ENCODE results near the gene MKNK2. TPM values are rescaled to one million over a fixed set of nuclear protein-coding genes. Genes with fewer than 3 reads are reported as not detected.
"Not testable (repeated sequence)": the region's sequence is repeated elsewhere in the genome, so short reads cannot be mapped to it uniquely, and the experiment has no call there.

The MKNK2 gene
- total RNA-seq, 1 donor from 2014 or later = 113 TPM

DNA sequence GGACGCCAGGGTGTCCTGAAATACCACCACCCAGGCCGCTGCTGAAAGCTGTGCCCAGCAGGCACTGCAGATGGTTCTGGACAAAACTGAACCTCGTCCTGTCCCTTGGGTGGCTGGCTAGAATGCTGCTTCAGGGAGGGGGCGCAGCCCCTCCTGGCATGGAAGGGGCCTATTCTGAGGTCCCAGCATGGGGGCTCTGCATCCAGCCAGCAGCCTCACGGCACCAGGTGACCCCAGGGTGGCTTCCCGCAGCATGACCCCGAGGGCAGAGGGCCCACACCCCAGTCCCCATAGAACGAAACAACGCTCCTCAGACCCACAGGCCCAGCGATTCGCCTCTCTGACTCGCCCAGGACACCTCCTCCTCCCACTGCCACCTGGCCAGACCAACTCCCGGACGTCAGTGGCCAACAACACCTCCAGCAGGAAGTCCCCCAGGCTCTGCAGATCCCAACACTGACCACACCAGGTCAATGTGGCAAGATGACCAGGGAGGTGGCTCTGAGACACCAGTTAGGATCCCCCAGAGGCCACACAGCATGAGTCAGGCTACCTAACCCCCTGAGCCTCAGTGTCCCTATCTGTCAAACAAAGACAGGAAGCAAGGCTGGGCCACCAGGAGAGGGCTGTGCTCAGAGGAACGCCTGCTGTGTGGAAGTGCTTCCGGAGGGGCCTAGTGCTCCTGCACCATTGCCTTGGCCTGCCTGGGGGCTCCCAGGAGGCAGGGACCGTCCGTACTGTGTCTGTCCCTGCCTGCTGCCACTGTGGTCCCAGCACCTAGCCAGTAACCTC lies 6.1 kb downstream of the MKNK2 start:
- DNase-seq (ENCODE audit: extremely low read depth, low read depth, low spot score) = no peak

- DNase-seq (ENCODE audit: extremely low read depth, low read depth, low spot score) = no peak
These were observed 6.9 kb downstream of the MKNK2 start for GRCh38 chr19:2043961-2044708.

- no peak for DNase-seq (ENCODE audit: extremely low read depth, low read depth, low spot score)
These were observed 7.8 kb downstream of the MKNK2 start for GRCh38 chr19:2043251-2043641.

- DNase-seq (ENCODE audit: extremely low read depth, low read depth, low spot score) = no peak
These were observed 8.4 kb downstream of the MKNK2 start for GRCh38 chr19:2042485-2043250.

- DNase-seq (ENCODE audit: extremely low read depth, low read depth, low spot score) = no peak
These were observed 9.2 kb downstream of the MKNK2 start for GRCh38 chr19:2041683-2042484.

- DNase-seq (ENCODE audit: extremely low read depth, low read depth, low spot score) = no peak
These were observed 9.7 kb downstream of the MKNK2 start for GRCh38 chr19:2041433-2041682.

DNA sequence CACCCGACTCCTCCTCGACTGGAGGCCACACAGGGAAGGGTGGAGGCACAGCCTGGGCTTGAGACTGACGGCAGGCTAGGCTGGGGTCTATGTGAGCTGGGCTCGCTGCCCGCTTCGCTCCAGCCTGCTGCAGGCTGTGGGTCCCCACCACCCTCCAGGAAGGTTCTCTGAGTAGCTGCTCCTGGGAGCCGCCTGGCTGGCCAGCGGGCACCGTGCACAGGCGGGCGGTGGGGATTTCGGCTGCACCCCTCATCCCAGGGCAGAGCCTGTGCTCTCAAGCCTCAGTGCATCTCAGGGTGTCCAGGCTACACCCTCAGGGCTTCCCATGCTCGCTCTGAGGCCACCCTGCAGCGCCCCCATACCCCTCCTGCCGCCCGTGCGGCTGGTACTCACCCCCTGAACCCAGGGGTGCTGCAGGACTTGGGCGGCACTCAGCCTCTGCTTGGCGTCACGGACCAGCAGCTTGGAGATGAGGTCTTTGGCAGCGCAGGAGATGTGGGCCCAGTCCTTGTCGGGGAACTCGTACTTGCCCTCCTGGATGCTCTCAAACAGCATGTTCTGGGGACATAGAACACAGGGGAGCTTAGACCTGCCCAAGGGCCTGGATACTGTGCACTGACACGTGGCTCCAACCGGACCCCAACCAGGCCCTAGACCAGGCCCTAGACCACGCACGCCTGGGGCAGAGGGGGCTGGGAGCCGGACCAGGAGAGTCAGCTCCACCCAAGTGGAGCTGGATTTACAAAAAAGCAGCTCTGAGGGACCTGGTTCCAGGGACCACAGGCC lies 10.2 kb downstream of the MKNK2 start:
- DNase-seq (ENCODE audit: extremely low read depth, low read depth, low spot score) = no peak

DNA sequence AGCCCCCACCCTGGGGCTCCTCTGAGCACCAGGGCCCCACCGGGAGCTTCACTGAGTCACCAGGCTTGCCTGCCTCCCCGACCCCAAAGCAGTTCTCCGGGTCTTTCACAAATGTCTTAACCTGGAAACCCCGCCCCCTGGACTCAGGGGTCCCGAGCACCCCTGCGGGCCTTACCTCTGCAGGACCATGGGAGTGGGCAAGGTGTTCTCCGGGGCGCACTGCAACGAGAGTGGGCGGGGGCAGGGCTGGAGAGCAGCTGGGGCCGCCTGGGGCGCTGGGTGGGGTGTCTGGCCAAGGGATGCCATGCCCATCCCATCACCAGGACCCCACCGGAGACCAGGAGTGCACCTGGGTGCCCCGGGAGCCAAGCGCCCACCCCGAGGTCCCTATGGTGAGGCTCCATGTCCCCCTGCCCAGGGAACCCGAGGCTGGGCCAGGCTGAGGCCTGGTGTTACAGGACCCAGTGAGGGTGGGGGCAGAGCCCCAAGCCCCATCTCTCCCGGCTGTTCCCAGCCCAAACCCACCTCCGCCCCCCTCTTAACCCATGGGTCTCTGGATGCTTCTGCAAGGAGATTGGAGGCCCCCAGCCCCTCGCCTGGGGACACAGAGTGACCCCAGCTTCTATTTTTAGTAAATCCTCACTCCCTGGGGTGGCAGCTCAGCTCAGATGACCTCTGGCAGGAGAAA lies 10.9 kb downstream of the MKNK2 start:
- no peak for DNase-seq (ENCODE audit: extremely low read depth, low read depth, low spot score)

GRCh38 chr19:2039089-2039958 lies 11.7 kb downstream of the MKNK2 start:
- DNase-seq (ENCODE audit: extremely low read depth, low read depth, low spot score) = no peak

- DNase-seq (ENCODE audit: extremely low read depth, low read depth, low spot score) = no peak
These were observed 12.6 kb downstream of the MKNK2 start for GRCh38 chr19:2038284-2039088.

GRCh38 chr19:2037651-2038255 lies 13.3 kb downstream of the MKNK2 start:
- no peak for DNase-seq (ENCODE audit: extremely low read depth, low read depth, low spot score)

GRCh38 chr19:2036424-2036823 lies 14.6 kb downstream of the MKNK2 start:
- no peak for DNase-seq (ENCODE audit: extremely low read depth, low read depth, low spot score)

DNA sequence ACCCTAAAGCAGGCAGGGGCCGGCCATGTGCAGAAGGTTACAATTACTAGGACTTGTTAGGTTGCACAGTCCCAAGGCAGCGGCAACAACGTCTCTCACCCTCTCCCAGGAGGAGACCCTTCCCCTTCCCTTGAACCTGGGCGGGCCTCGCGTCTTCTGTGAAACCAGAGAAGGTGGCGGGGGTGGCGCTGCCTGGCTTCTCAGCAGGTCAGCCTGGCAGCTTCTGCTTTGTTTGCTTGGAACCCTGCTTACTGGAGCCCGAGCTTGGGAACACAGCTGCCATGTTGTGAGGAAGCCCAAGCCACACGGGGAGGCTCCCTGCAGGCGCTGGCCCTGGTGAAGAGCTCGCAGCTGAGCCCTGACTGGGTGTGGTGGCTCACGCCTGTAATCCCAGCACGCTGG lies 15.5 kb downstream of the MKNK2 start:
- no peak for DNase-seq (ENCODE audit: extremely low read depth, low read depth, low spot score)

DNA sequence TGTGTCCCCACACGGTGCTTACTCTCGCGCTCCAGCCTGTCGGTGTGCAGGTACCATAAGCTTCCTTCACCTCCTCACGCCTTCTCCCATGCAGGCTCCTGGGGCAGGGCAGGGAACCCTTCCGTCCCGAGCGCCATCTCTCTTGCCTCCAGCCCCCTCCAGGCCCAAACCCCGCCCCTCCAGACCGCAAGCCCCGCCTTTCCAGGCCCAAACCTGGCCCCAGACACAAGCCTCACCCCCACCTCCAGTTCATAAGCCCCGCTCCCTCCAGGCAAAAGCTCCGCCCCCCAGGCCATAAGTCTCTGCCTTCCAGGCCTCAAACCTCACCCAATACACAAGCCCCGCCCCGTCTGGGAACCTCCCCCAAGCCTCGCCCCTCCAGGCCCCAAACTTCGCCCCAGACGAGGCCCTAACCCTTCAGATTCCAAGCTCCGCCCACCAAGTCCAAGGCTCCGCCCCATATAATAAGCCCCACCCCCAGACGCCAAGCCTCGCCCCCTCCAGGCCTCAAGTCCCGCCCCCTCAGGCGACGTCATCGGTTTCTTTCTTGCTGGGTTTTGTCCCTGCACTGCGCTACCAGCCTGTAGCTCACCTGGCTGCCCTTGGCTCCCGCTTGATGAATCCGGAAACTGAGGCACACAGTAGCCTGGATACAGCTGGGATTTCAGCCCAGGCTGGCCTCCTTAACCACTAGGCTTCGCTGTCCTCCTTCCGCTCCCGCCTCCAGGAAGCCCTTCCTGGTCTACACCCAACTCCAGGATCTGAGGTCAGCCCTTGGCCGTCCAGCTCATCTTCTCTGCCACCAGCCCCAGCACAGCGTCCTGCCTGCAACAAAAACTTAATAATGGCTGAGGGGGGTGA lies 16.1 kb downstream of the MKNK2 start:
- no peak for DNase-seq (ENCODE audit: extremely low read depth, low read depth, low spot score)

DNA sequence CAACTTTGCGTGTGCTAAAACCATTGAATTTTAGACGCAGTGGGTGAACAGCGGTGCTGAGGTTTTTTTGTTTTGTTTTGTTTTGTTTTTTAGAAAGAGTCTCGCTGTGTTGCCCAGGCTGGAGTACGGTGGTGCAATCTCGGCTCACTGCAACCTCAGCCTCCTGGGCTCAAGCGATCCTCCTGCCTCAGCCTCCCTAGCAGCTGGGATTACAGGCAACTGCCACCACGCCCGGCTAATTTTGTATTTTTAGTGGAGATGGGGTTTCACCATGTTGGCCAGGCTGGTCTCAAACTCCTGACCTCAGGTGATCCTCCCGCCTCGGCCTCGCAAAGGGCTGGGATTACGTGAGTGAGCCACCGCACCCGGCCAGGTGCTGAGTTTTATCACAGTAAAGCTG lies 16.8 kb downstream of the MKNK2 start:
- not testable (repeated sequence) for DNase-seq (ENCODE audit: extremely low read depth, low read depth, low spot score)

GRCh38 chr19:2033825-2034159 lies 17.3 kb downstream of the MKNK2 start:
- DNase-seq (ENCODE audit: extremely low read depth, low read depth, low spot score) = no peak
